Neural cell (in vitro differentiated cells): Measurements from ENCODE around the gene NRIP3. TPM values are rescaled to one million over a fixed set of nuclear protein-coding genes. Genes with fewer than 3 reads are reported as not detected.

Experiments
- H2AFZ ChIP-seq: fragments of 200-600, 300-800 bp; sonication (generic), shearing (Covaris generic); 2 replicates; pipeline ENCODE4 v1.6.0; 2014; ENCODE audit warnings: low read depth, mild to moderate bottlenecking, antibody characterized with exemption, low read length, moderate library complexity
- H3F3A ChIP-seq: fragments of 200-600 bp; shearing (Covaris generic); 2 replicates; pipeline ENCODE4 v1.6.1; 2016; ENCODE audit warnings: mild to moderate bottlenecking, moderate library complexity, mixed read lengths, antibody characterized with exemption, low read length; ENCODE audit not compliant: insufficient read depth, poor library complexity, severe bottlenecking
- H3K27ac ChIP-seq: fragments of 200-600, 300-800 bp; sonication (generic), shearing (Covaris generic); 2 replicates; pipeline ENCODE4 v1.5.1; 2014; ENCODE audit warnings: mild to moderate bottlenecking, low read length, moderate library complexity
- H3K27me3 ChIP-seq: fragments of 300-800, 200-600 bp; sonication (generic), shearing (Covaris generic); 2 replicates; pipeline ENCODE4 v1.6.0; 2014; ENCODE audit warnings: mild to moderate bottlenecking, low read depth, low read length, moderate library complexity; ENCODE audit not compliant: insufficient read depth
- H3K36me3 ChIP-seq: fragments of 300-800, 200-600 bp; sonication (generic), shearing (Covaris generic); 2 replicates; pipeline ENCODE4 v1.5.1; 2014; ENCODE audit warnings: mild to moderate bottlenecking, antibody characterized with exemption, low read length, moderate library complexity; ENCODE audit not compliant: insufficient read depth
- H3K4me2 ChIP-seq: fragments of 300-800, 200-600 bp; sonication (generic), shearing (Covaris generic); 2 replicates; pipeline ENCODE4 v1.6.0; 2014; ENCODE audit warnings: mild to moderate bottlenecking, low read length
- H3K4me3 ChIP-seq: fragments of 300-800, 200-600 bp; sonication (generic), shearing (Covaris generic); 2 replicates; pipeline ENCODE4 v1.5.1; 2014; ENCODE audit warnings: mild to moderate bottlenecking, low read length, moderate library complexity
- H3K79me2 ChIP-seq: fragments of 200-600 bp; shearing (Covaris generic); replicated peaks from 2 replicates; pipeline ENCODE4 v1.6.0; 2014; ENCODE audit warnings: mild to moderate bottlenecking, low read length, moderate library complexity; ENCODE audit not compliant: insufficient read depth
- H3K9ac ChIP-seq: fragments of 300-800, 200-600 bp; sonication (generic), shearing (Covaris generic); 2 replicates; pipeline ENCODE4 v1.6.1; 2016; ENCODE audit warnings: mild to moderate bottlenecking, low read length, mixed read lengths
- H3K9me2 ChIP-seq: fragments of 200-600 bp; shearing (Covaris generic); 2 replicates; pipeline ENCODE4 v1.6.1; 2016; ENCODE audit warnings: mild to moderate bottlenecking, low read length, mixed read lengths; ENCODE audit not compliant: insufficient read depth
- H3K9me3 ChIP-seq: fragments of 200-600, 300-800 bp; sonication (generic), shearing (Covaris generic); 2 replicates; pipeline ENCODE4 v1.6.1; 2016; ENCODE audit warnings: mild to moderate bottlenecking, mixed run types, low read length, moderate library complexity, mixed read lengths
- H4K20me1 ChIP-seq: fragments of 200-600 bp; shearing (Covaris generic); 2 replicates; pipeline ENCODE4 v1.6.1; 2016; ENCODE audit warnings: mild to moderate bottlenecking, mixed run types; ENCODE audit not compliant: insufficient read depth
- CTCF ChIP-seq: fragments of 450-650 bp; IDR thresholded peaks from 2 replicates; pipeline ENCODE4 v1.5.1; 2014; ENCODE audit warnings: antibody characterized with exemption, mild to moderate bottlenecking, moderate library complexity; ENCODE audit not compliant: poor library complexity, severe bottlenecking
- EP300 ChIP-seq: fragments of 450-650 bp; conservative IDR thresholded peaks from 2 replicates; pipeline ENCODE4 v1.6.1; 2014; ENCODE audit warnings: antibody characterized with exemption, mild to moderate bottlenecking, moderate library complexity; ENCODE audit not compliant: poor library complexity, severe bottlenecking
- EZH2 ChIP-seq: fragments of 200-600, 300-800 bp; shearing (Covaris generic), sonication (generic); IDR thresholded peaks from 2 replicates; pipeline ENCODE4 v1.6.1; 2014; ENCODE audit warnings: antibody characterized with exemption, low read length, borderline replicate concordance, mild to moderate bottlenecking; ENCODE audit not compliant: insufficient read depth, poor library complexity, severe bottlenecking
- MXI1 ChIP-seq: fragments of 450-650 bp; conservative IDR thresholded peaks from 2 replicates; pipeline ENCODE4 v1.6.1; 2014; ENCODE audit warnings: antibody characterized with exemption, mild to moderate bottlenecking; ENCODE audit not compliant: poor library complexity, severe bottlenecking
- POLR2AphosphoS5 ChIP-seq: IDR thresholded peaks from 2 replicates; pipeline ENCODE4 v1.6.1; 2012
- REST ChIP-seq: IDR thresholded peaks from 2 replicates; pipeline ENCODE4 v1.6.1; 2012; ENCODE audit warnings: borderline replicate concordance
- SMC3 ChIP-seq: fragments of 450-650 bp; conservative IDR thresholded peaks from 2 replicates; pipeline ENCODE4 v1.6.1; 2014; ENCODE audit warnings: antibody characterized with exemption, mild to moderate bottlenecking, moderate library complexity; ENCODE audit not compliant: poor library complexity
- TAF1 ChIP-seq: IDR thresholded peaks from 2 replicates; pipeline ENCODE4 v1.6.1; 2012; ENCODE audit warnings: low read depth
- polyA plus RNA-seq: library from polyadenylated mRNA; depleted of rRNA; stranded (reverse); fragments of >200 nt; gene quantifications from 2 replicates; pipeline ENCODE4 v1.2.3, GENCODE V29; 2014

NRIP3 gene
- polyA plus RNA-seq, 1 donor from 2014 or later: 8.8 TPM

GRCh38 chr11:9029422-9029821, 25.6 kb upstream of the NRIP3 start:
- Histone ChIP-seq H3K4me3 (no peak overlapping the region), H3K9me2 (no peaks in the 10 kb centered on the region), H3F3A (no peaks in the 10 kb centered on the region), H3K79me2 (no peaks in the 10 kb centered on the region), H3K9ac (no peak overlapping the region), H3K4me2 (no peak overlapping the region), H3K27me3 (no peaks in the 10 kb centered on the region), H3K36me3 (no peaks in the 10 kb centered on the region), H3K9me3 (no peaks in the 10 kb centered on the region), H2AFZ (no peak overlapping the region), H3K27ac (no peak overlapping the region), H4K20me1 (no peaks in the 10 kb centered on the region)
- TF ChIP-seq TAF1 (no peak), POLR2AphosphoS5 (no peak), CTCF (no peak), EP300 (no peak), REST (no peak), SMC3 (no peak), EZH2 (no peak)

GRCh38 chr11:9028581-9028980, 24.8 kb upstream of the NRIP3 start:
- no peak overlapping the region for H3K27ac ChIP-seq
- no peak overlapping the region for H2AFZ ChIP-seq
- no peaks in the 10 kb centered on the region for H3K27me3 ChIP-seq
- no peak overlapping the region for H3K4me2 ChIP-seq
- no peak overlapping the region for H3K4me3 ChIP-seq
- no peaks in the 10 kb centered on the region for H3K36me3 ChIP-seq
- no peaks in the 10 kb centered on the region for H3F3A ChIP-seq
- no peaks in the 10 kb centered on the region for H3K79me2 ChIP-seq
- TF ChIP-seq REST: no peak
- no peak for TF ChIP-seq MXI1
- no peak for TF ChIP-seq CTCF
- no peak for TF ChIP-seq EZH2
- TF ChIP-seq EP300: no peak
- no peaks in the 10 kb centered on the region for H3K9me3 ChIP-seq
- H3K9ac ChIP-seq: no peak overlapping the region
- no peaks in the 10 kb centered on the region for H4K20me1 ChIP-seq
- H3K9me2 ChIP-seq: no peaks in the 10 kb centered on the region
